ENCODE data around the gene CEP152. TPM values are rescaled to one million over a fixed set of nuclear protein-coding genes. Genes with fewer than 3 reads are reported as not detected.

CEP152 gene
- total RNA-seq, 1 donor from 2014 or later = 4.2 TPM

- peaks cover 13% of the 10 kb centered on the region for H3K79me2 ChIP-seq (ENCODE audit: insufficient read depth, low read length)
- no peak overlapping the region for H3K9ac ChIP-seq (ENCODE audit: low read length)
- H4K20me1 ChIP-seq (ENCODE audit: insufficient read depth, low read length) = no peaks in the 10 kb centered on the region
- Mint-ChIP-seq H3K4me3 (ENCODE audit: unreplicated experiment) (no peak overlapping the region), H3K27ac (ENCODE audit: unreplicated experiment) (no peak overlapping the region), H3K36me3 (ENCODE audit: low read depth, unreplicated experiment) (peaks cover 2% of the 10 kb centered on the region), H3K9me3 (ENCODE audit: unreplicated experiment) (no peaks in the 10 kb centered on the region), H3K27me3 (ENCODE audit: low read depth, unreplicated experiment) (peaks cover 2% of the 10 kb centered on the region), H3K4me1 (ENCODE audit: low read depth, unreplicated experiment) (peaks cover 10% of the 10 kb centered on the region)
- H3K4me1 ChIP-seq (ENCODE audit: insufficient read depth, low read length) = peaks cover 11% of the 10 kb centered on the region
- no peaks in the 10 kb centered on the region for H3K27me3 ChIP-seq (ENCODE audit: insufficient read depth, low read length)
- no peak overlapping the region for H3K27ac ChIP-seq (ENCODE audit: low read depth, low read length)
- DNase-seq (ENCODE audit: low read depth) (no peak), FAIRE-seq (no peak)
- TF ChIP-seq CTCF (IDR thresholded peaks at IDR 0.05; ENCODE audit: insufficient read depth, low read depth, low read length) (no peak), EZH2 (IDR thresholded peaks at IDR 0.05; ENCODE audit: insufficient read depth, low read length) (no peak)
- H3K4me2 ChIP-seq (ENCODE audit: low read length) = no peak overlapping the region
- no peaks in the 10 kb centered on the region for H3K9me3 ChIP-seq (ENCODE audit: insufficient read depth, low read depth, low read length)
- no peak overlapping the region for H3K4me3 ChIP-seq (ENCODE audit: insufficient read depth, low read depth, low read length)
- no peaks in the 10 kb centered on the region for H3K36me3 ChIP-seq (ENCODE audit: insufficient read depth, low read length)
- H2AFZ ChIP-seq (ENCODE audit: low read depth, low read length) = no peak overlapping the region
Measured at GRCh38 chr15:48814286-48814685, 3.4 kb upstream of the CEP152 start.

- Histone ChIP-seq H2AFZ (ENCODE audit: low read depth, low read length) (peak overlapping the region; percentile 86), H3K9me3 (ENCODE audit: insufficient read depth, low read depth, low read length) (no peaks in the 10 kb centered on the region), H4K20me1 (ENCODE audit: insufficient read depth, low read length) (no peaks in the 10 kb centered on the region), H3K36me3 (ENCODE audit: insufficient read depth, low read length) (no peaks in the 10 kb centered on the region), H3K27ac (ENCODE audit: low read depth, low read length) (no peak overlapping the region), H3K27me3 (ENCODE audit: insufficient read depth, low read length) (no peaks in the 10 kb centered on the region), H3K4me2 (ENCODE audit: low read length) (peak overlapping the region; percentile 92), H3K79me2 (ENCODE audit: insufficient read depth, low read length) (peaks cover 17% of the 10 kb centered on the region), H3K9ac (ENCODE audit: low read length) (peak overlapping the region; percentile 68), H3K4me1 (ENCODE audit: insufficient read depth, low read length) (peaks cover 12% of the 10 kb centered on the region), H3K4me3 (ENCODE audit: insufficient read depth, low read depth, low read length) (peak overlapping the region; percentile 81)
- peaks cover 2% of the 10 kb centered on the region for H3K27me3 Mint-ChIP-seq (ENCODE audit: low read depth, unreplicated experiment)
- H3K4me1 Mint-ChIP-seq (ENCODE audit: low read depth, unreplicated experiment) = peaks cover 7% of the 10 kb centered on the region
- TF ChIP-seq CTCF (IDR thresholded peaks at IDR 0.05; ENCODE audit: insufficient read depth, low read depth, low read length) (no peak), EZH2 (IDR thresholded peaks at IDR 0.05; ENCODE audit: insufficient read depth, low read length) (no peak)
- H3K4me3 Mint-ChIP-seq (ENCODE audit: unreplicated experiment) = peak overlapping the region; percentile 96
- no peak overlapping the region for H3K27ac Mint-ChIP-seq (ENCODE audit: unreplicated experiment)
- DNase-seq (ENCODE audit: low read depth) = no peak
- H3K9me3 Mint-ChIP-seq (ENCODE audit: unreplicated experiment) = no peaks in the 10 kb centered on the region
- no peak for FAIRE-seq
- H3K36me3 Mint-ChIP-seq (ENCODE audit: low read depth, unreplicated experiment) = peaks cover 2% of the 10 kb centered on the region
Measured at GRCh38 chr15:48811325-48811958, 573 bp upstream of the CEP152 start.

- Histone ChIP-seq H2AFZ (ENCODE audit: low read depth, low read length) (no peak overlapping the region), H3K27me3 (ENCODE audit: insufficient read depth, low read length) (no peaks in the 10 kb centered on the region), H3K9ac (ENCODE audit: low read length) (peak overlapping the region; percentile 1), H3K9me3 (ENCODE audit: insufficient read depth, low read depth, low read length) (no peaks in the 10 kb centered on the region), H3K36me3 (ENCODE audit: insufficient read depth, low read length) (no peaks in the 10 kb centered on the region), H3K4me3 (ENCODE audit: insufficient read depth, low read depth, low read length) (no peak overlapping the region), H3K27ac (ENCODE audit: low read depth, low read length) (no peak overlapping the region), H3K4me1 (ENCODE audit: insufficient read depth, low read length) (peaks cover 17% of the 10 kb centered on the region), H3K4me2 (ENCODE audit: low read length) (peak overlapping the region; percentile 25), H4K20me1 (ENCODE audit: insufficient read depth, low read length) (no peaks in the 10 kb centered on the region), H3K79me2 (ENCODE audit: insufficient read depth, low read length) (peaks cover 38% of the 10 kb centered on the region)
- Mint-ChIP-seq H3K27ac (ENCODE audit: unreplicated experiment) (no peak overlapping the region), H3K27me3 (ENCODE audit: low read depth, unreplicated experiment) (no peaks in the 10 kb centered on the region), H3K36me3 (ENCODE audit: low read depth, unreplicated experiment) (no peaks in the 10 kb centered on the region), H3K4me1 (ENCODE audit: low read depth, unreplicated experiment) (peaks cover 9% of the 10 kb centered on the region), H3K4me3 (ENCODE audit: unreplicated experiment) (no peak overlapping the region), H3K9me3 (ENCODE audit: unreplicated experiment) (no peaks in the 10 kb centered on the region)
- DNase-seq (ENCODE audit: low read depth) (no peak), FAIRE-seq (no peak)
- no peak for TF ChIP-seq EZH2 (IDR thresholded peaks at IDR 0.05; ENCODE audit: insufficient read depth, low read length)
- TF ChIP-seq CTCF (IDR thresholded peaks at IDR 0.05; ENCODE audit: insufficient read depth, low read depth, low read length) = no peak
Measured at GRCh38 chr15:48806151-48806550, 4.7 kb downstream of the CEP152 start.

Data from astrocyte (in vitro differentiated cells and primary cell).